VCaP (cell line): ENCODE results near the gene STRN3.

ENCODE experiments used
- H3K27ac ChIP-seq: fragments of 450-650 bp; 2 replicates; pipeline ENCODE4 v1.5.1; 2017
- TF ChIP-seq, protein P1 (sequence below): fragments of 450-650 bp; conservative IDR thresholded peaks from 2 replicates; pipeline ENCODE4 v1.5.1; 2017; ENCODE audit warnings: mild to moderate bottlenecking, moderate library complexity

The STRN3 gene

DNA sequence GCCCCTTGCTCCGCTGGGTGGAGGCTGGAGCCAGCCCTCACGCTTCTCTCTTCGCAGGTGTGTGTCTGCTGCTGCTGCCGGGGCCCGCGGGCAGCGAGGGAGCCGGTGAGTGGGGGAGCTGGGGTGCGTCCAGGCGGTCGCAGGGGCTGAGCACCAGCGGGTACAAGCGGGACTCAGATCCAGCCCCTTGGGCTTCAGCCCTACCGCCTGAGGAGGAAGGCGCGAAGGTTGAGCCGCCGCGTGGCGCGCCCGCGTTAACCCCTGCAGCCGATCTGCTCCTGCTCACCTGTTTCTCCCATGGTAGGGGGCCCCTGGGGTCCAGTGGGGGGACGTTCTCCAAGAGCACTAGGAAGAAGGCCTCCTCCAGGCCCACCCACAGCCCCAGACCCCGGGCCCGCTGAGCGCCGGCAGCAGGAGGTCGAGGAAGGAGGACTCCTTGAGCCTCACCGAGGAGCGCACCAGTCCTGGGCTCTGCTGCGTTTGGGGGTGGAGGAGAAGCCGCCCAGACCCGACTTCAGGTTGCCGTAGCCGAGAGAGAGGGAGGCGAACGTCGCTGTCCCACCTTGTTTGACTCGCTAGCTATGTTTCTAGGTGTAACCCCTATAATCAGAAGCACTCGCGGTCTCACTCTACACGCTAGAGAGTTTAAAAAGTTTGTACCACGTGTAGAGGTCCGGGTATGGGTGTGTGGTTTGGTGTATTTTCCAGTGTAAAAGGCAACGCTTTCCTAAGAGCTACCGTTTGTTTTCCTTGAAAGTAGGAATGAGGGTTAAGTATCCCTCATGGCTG is 151.0 kb downstream of the STRN3 start:
- TF ChIP-seq, protein P1, sequence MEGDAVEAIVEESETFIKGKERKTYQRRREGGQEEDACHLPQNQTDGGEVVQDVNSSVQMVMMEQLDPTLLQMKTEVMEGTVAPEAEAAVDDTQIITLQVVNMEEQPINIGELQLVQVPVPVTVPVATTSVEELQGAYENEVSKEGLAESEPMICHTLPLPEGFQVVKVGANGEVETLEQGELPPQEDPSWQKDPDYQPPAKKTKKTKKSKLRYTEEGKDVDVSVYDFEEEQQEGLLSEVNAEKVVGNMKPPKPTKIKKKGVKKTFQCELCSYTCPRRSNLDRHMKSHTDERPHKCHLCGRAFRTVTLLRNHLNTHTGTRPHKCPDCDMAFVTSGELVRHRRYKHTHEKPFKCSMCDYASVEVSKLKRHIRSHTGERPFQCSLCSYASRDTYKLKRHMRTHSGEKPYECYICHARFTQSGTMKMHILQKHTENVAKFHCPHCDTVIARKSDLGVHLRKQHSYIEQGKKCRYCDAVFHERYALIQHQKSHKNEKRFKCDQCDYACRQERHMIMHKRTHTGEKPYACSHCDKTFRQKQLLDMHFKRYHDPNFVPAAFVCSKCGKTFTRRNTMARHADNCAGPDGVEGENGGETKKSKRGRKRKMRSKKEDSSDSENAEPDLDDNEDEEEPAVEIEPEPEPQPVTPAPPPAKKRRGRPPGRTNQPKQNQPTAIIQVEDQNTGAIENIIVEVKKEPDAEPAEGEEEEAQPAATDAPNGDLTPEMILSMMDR: no peak
- peak overlapping the region; percentile 47; the same call in 1 of the 2 replicates for H3K27ac ChIP-seq

DNA sequence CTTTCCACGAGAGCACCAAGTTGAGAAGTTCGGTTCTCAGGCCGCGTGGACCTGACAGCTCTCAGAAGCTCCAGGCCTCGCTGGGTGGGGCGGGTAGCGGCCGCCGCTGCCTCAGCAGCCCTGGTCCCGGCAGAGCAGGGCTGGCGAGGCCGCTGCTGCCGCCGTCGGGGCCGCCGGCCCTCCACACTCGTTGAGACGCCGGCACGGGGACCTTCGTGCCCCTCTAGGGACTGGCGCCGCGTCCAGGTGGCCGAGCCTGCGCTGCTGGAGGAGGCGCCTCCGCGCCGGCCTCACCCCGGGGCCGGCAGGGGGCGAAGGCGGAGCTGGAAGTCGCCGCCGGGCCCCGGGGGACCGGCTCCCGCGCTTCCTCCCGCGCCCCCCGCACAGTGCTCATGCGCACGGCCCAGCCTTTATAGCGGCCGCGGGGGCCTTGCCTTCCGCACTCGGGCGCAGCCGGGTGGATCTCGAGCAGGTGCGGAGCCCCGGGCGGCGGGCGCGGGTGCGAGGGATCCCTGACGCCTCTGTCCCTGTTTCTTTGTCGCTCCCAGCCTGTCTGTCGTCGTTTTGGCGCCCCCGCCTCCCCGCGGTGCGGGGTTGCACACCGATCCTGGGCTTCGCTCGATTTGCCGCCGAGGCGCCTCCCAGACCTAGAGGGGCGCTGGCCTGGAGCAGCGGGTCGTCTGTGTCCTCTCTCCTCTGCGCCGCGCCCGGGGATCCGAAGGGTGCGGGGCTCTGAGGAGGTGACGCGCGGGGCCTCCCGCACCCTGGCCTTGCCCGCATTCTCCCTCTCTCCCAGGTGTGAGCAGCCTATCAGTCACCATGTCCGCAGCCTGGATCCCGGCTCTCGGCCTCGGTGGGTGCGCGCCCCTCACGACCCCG is 151.8 kb downstream of the STRN3 start, which contains the start of gene COCH:
Gene COCH (plus strand): TSS at position 440 of the 879 bp plus-strand sequence. CDS start 380 bp downstream, at position 820.
- H3K27ac ChIP-seq: peak within 1 kb of the TSS; percentile 47; the same call in 1 of the 2 replicates
- TF ChIP-seq, protein P1: peak; percentile 67

DNA sequence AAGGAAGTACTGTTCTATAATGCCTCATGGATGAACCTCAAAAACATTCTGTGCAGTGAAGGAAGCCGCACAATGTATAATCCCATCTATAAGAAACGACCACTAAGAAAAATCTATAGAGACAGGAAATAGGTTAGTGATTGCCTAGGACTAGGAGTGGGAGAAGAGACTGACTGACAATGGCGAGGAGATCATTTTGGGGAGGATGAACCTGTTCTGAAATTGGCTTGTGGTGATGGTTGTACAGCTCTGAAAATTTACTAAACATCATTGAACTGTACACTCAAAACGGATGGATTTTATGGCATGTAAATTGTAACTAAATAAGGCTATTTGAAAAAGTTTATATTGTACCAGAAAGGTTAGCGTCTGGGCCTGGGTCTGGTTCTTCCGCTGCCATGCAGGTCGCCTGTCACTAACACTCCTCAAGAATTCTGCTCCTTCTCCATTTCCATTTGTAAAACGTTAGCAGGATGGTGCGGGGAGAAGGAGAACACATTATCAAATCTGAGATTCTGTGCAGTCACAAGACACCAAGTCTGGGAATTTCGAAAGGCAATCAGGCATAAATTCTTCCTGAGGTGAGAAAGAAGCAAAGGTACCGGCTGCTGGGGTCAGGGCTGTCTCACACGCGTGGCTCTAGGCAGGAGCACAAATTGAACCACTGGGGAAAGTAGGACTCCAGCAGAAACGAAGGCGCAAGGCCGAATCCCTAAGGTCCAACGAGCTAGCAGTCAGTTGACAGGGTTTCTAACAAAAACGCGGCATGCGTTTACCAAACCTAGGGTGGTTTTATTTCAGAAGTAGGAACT is 152.7 kb downstream of the STRN3 start:
- peak overlapping the region; percentile 47; the same call in 1 of the 2 replicates for H3K27ac ChIP-seq
- TF ChIP-seq, protein P1: no peak

DNA sequence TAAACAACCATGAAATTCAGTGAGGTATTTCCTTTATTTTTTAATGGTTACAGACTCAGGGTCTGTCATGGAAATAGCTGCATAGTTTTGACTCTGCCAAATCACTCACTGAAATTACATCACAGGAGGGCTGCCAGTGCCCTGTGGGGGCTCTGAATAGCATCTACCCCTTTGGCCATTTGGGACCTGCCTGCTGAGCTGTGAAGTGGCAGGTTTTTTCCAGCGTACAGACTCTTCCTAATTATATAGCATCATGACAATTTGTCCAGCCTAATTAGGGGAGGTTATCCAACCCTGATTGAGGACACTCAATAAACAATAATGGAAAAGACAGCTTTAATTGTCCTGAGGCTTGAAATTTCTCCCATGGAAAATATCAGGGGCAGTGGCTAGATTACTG is 153.6 kb downstream of the STRN3 start:
- TF ChIP-seq, protein P1: no peak
- no peak overlapping the region for H3K27ac ChIP-seq

DNA sequence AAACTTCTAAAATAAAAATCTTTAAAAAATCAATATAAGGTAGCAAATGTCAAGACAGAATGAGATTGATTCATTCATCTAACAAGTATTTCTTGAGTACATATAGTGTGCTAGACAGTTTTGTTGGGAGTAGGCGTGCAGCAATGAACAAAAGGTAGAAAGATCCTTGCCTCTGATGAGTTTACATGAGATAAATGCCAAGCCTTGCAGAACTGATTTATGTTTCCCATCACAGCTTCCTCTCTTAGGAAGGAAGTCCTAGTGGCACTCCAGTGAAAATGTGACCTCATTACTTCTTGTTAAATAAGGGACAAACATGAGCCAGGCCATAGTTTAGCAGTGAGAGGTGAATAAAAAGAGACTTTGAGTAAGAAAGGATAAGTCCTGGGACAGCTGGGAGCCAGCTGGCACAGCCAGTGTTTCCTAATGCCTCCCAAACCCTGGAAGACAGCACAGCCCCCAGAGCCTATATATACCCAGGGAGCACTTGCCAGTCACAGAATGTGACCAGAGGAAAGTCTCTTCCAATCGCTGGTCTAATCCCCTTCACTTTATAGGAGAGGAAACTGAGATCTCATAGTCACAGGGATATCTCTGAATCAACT is 156.5 kb downstream of the STRN3 start:
- H3K27ac ChIP-seq: no peak overlapping the region
- TF ChIP-seq, protein P1: no peak

DNA sequence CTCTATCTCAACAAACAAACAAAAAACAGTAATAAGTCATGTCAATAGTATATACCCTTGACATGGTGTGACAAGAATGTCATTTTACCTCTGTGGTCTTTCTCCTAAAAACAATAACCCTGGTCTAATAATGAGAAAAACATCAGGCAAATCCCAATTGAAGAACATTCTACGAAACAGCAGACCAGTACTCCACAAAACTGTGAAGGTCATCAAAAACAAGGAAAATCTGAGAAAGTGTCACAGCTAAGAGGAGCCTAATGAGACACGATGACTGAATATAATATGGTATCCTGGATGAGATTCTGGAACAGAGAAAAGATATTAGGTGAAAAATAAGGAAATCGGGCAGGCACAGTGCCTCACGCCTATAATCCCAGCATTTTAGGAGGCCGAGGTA is 157.4 kb downstream of the STRN3 start:
- TF ChIP-seq, protein P1: no peak
- no peak overlapping the region for H3K27ac ChIP-seq
